ENCODE measurements around the gene EID3.

DNA sequence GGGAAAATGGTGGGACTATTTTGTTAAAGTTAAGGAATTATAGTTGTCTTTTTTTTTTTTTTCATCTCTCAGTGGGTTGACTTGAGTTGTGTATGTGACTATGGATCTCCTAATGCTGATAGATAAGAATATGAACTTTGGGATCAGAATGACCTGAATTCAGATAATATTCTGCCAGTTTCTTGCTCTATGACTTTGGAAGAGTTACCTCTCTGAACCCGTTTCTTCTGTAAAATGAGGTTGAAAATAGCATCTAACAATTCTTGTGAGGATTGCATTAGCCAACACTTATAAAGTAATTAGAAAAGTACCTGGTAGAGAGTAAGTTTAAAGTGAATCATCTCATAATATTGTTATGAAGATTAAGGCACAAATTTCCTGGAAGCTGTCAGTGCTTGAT, 18.4 kb downstream of the EID3 start:
- TF ChIP-seq, protein P1, sequence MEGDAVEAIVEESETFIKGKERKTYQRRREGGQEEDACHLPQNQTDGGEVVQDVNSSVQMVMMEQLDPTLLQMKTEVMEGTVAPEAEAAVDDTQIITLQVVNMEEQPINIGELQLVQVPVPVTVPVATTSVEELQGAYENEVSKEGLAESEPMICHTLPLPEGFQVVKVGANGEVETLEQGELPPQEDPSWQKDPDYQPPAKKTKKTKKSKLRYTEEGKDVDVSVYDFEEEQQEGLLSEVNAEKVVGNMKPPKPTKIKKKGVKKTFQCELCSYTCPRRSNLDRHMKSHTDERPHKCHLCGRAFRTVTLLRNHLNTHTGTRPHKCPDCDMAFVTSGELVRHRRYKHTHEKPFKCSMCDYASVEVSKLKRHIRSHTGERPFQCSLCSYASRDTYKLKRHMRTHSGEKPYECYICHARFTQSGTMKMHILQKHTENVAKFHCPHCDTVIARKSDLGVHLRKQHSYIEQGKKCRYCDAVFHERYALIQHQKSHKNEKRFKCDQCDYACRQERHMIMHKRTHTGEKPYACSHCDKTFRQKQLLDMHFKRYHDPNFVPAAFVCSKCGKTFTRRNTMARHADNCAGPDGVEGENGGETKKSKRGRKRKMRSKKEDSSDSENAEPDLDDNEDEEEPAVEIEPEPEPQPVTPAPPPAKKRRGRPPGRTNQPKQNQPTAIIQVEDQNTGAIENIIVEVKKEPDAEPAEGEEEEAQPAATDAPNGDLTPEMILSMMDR (IDR thresholded peaks at IDR 0.05; ENCODE audit: insufficient read depth, low read length, poor library complexity, severe bottlenecking), result no peak
- no peak for TF ChIP-seq EZH2phosphoT487 (conservative IDR thresholded peaks at IDR 0.05; ENCODE audit: low read length)
